Sigmoid colon (tissue), 4 donors: ENCODE data around the gene KRT3.

ENCODE experiments used
- CTCF ChIP-seq, 4 experiments: fragments of 450-650 bp in 3 of 4; fragments of 200-600 bp in 1 of 4; IDR thresholded peaks; one replicate each; pipeline ENCODE4 v1.5.1; 2016 to 2019; ENCODE audit warnings: antibody characterized with exemption in 4 of 4, mild to moderate bottlenecking in 3 of 4, moderate library complexity in 2 of 4
- POLR2A ChIP-seq, 2 donors: fragments of 450-650 bp; IDR thresholded peaks; one replicate each; pipeline ENCODE4 v1.6.1; 2016; ENCODE audit warnings: antibody characterized with exemption in 2 of 2, mild to moderate bottlenecking in 2 of 2, moderate library complexity in 2 of 2
- POLR2AphosphoS5 ChIP-seq, 4 donors: sonication (generic); formaldehyde crosslinking; IDR thresholded peaks; one replicate each; pipeline ENCODE4 v1.6.1; 2017; ENCODE audit warnings: antibody characterized with exemption in 4 of 4

- no peak for TF ChIP-seq CTCF (IDR thresholded peaks at IDR 0.05)
- no peak for TF ChIP-seq POLR2A (IDR thresholded peaks at IDR 0.05)
- TF ChIP-seq POLR2AphosphoS5 (IDR thresholded peaks at IDR 0.05): no peak
These were observed 23.0 kb upstream of the KRT3 start for GRCh38 chr12:52818887-52819420.
